GM21786 (cell line): Measurements from ENCODE around the gene FOXA1.
"Not testable (repeated sequence)": the region's sequence is repeated elsewhere in the genome, so short reads cannot be mapped to it uniquely, and the experiment has no call there.

Experiments used
- ATAC-seq: cut with Tn5 transposase; IDR thresholded peaks from one replicate; pipeline ENCODE4 v1.9.1; 2021; ENCODE audit not compliant: unreplicated experiment

FOXA1 gene

DNA sequence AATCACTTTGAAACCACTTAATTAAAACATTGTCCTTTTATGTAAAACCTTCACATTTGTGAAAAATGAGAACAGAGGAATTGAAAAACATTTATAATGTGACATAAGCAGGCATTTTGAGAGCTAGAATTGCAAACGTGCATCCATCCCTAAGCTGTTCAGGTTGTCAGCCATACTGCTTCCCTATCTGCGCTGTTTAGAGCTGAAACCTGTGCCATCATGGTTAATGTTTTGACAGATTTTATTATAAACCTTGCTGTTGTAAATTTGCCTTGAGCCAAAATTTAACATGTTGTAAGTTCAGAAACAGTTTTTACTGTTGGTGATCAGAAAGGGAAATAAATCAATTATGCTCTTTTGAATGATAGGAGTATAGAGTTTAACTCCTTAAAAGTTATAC lies 31.9 kb downstream of the FOXA1 start:
- no peak for ATAC-seq

DNA sequence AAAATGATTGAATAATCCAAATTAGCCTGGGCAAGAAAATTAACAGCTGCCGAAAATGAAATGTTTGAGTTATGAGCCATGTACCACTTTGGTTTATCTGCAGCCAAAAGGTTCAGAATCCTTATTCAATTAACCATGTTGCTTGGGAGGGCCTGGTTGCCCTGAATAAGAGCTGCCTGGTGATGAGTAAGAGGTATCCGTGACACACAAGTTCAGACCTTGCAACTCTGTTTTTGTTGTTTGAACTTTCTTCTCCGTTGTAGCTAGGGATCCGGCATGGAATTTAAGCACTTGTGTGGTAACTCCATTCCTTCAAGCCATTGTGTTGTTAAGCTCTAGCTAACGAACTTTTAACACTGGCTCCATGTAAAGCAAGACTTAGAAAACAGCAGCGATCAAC lies 35.7 kb downstream of the FOXA1 start:
- ATAC-seq: no peak

DNA sequence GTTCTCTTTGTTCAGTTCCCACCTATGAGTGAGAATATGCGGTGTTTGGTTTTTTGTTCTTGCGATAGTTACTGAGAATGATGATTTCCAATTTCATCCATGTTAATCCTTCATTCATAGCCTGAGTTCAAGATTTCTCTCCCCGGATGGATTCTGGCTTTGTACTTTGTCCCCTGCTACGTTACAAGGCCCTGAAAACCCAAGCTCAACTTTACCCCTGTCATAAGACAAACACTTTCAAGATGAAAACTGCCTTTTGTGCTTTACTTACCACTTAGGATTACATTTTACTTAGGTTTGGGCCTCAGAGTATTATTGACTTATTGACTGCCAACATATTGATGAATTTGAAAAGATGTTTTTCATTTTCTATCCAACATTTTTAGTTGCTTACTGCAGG lies 36.3 kb downstream of the FOXA1 start:
- no peak for ATAC-seq

- not testable (repeated sequence) for ATAC-seq
These were observed 39.5 kb downstream of the FOXA1 start for GRCh38 chr14:37555596-37555995.

GRCh38 chr14:37553935-37554550 lies 41.0 kb downstream of the FOXA1 start:
- no peak for ATAC-seq

GRCh38 chr14:37551119-37551518 lies 43.9 kb downstream of the FOXA1 start:
- no peak for ATAC-seq

GRCh38 chr14:37550511-37550910 lies 44.5 kb downstream of the FOXA1 start:
- no peak for ATAC-seq

GRCh38 chr14:37546621-37547447 lies 48.2 kb downstream of the FOXA1 start:
- no peak for ATAC-seq

GRCh38 chr14:37545174-37545573 lies 49.9 kb downstream of the FOXA1 start:
- no peak for ATAC-seq

- ATAC-seq: no peak
These were observed 50.6 kb downstream of the FOXA1 start for GRCh38 chr14:37544407-37544806.

- no peak for ATAC-seq
These were observed 55.1 kb downstream of the FOXA1 start for GRCh38 chr14:37539992-37540391.
